Gastroesophageal sphincter (tissue), 4 donors: Measurements from ENCODE around the gene TNFRSF19. TPM values are rescaled to one million over a fixed set of nuclear protein-coding genes. Genes with fewer than 3 reads are reported as not detected.

Source experiments
- ATAC-seq: fragments of 150-250 bp; one replicate; pipeline ENCODE4 v1.9.1; 2016; ENCODE audit warnings: mild to moderate bottlenecking, moderate library complexity
- H3K27ac ChIP-seq, 4 donors: fragments of 200-600 bp; sonication (generic) in 3 of 4; 1 replicate in 3 of 4; 2 replicates in 1 of 4; pipeline ENCODE4 v1.5.1; 2016 to 2019
- H3K27me3 ChIP-seq: fragments of 200-600 bp; sonication (generic); one replicate; pipeline ENCODE4 v1.5.1; 2019
- H3K36me3 ChIP-seq, 2 donors: fragments of 200-600 bp; sonication (generic); one replicate each; pipeline ENCODE4 v1.5.1; 2019; ENCODE audit warnings: control low read depth in 1 of 2
- H3K4me1 ChIP-seq, 3 donors: fragments of 200-600 bp; sonication (generic); 1 replicate in 2 of 3; 2 replicates in 1 of 3; pipeline ENCODE4 v1.5.1; 2016 to 2019; ENCODE audit warnings: control low read depth in 2 of 3
- H3K4me3 ChIP-seq, 2 donors: fragments of 200-600 bp; sonication (generic); one replicate each; pipeline ENCODE4 v1.5.1; 2019; ENCODE audit warnings: mild to moderate bottlenecking in 1 of 2, moderate library complexity in 1 of 2
- H3K9me3 ChIP-seq, 3 donors: fragments of 200-600 bp; sonication (generic); one replicate each; pipeline ENCODE4 v1.5.1; 2017 to 2019; ENCODE audit warnings: control low read depth in 2 of 3
- EP300 ChIP-seq: sonication (generic); formaldehyde crosslinking; IDR thresholded peaks from one replicate; pipeline ENCODE4 v1.6.1; 2017; ENCODE audit warnings: antibody characterized with exemption, mild to moderate bottlenecking
- POLR2A ChIP-seq, 2 donors: fragments of 450-650 bp; IDR thresholded peaks; one replicate each; pipeline ENCODE4 v1.6.1; 2017; ENCODE audit warnings: antibody characterized with exemption in 2 of 2, mild to moderate bottlenecking in 2 of 2, moderate library complexity in 1 of 2
- POLR2AphosphoS5 ChIP-seq: sonication (generic); formaldehyde crosslinking; IDR thresholded peaks from one replicate; pipeline ENCODE4 v1.6.1; 2017; ENCODE audit warnings: antibody characterized with exemption
- WGBS, 2 donors: methylation state at CpG; one replicate each; pipeline ENCODE4 v1.1.5; 2018; ENCODE audit warnings: low coverage in 1 of 2; 5-methylcytosine and 5-hydroxymethylcytosine counted together
- total RNA-seq, 4 donors: library from RNA; depleted of rRNA; stranded (reverse); fragments of >200 nt; gene quantifications; one replicate each; pipeline ENCODE4 v1.1.0, GENCODE V29; 2016
- TF ChIP-seq, protein P1 (sequence below), 4 experiments: fragments of 200-600 bp in 2 of 4; fragments of 450-650 bp in 2 of 4; sonication (generic) in 1 of 4; IDR thresholded peaks; one replicate each; pipeline ENCODE4 v1.5.1; 2017 to 2019; ENCODE audit warnings: antibody characterized with exemption in 4 of 4, mild to moderate bottlenecking in 2 of 4, moderate library complexity in 2 of 4

TNFRSF19 gene
- total RNA-seq, 4 donors from 2014 or later, result 4.1 to 14.7 (median 8.2) TPM

DNA sequence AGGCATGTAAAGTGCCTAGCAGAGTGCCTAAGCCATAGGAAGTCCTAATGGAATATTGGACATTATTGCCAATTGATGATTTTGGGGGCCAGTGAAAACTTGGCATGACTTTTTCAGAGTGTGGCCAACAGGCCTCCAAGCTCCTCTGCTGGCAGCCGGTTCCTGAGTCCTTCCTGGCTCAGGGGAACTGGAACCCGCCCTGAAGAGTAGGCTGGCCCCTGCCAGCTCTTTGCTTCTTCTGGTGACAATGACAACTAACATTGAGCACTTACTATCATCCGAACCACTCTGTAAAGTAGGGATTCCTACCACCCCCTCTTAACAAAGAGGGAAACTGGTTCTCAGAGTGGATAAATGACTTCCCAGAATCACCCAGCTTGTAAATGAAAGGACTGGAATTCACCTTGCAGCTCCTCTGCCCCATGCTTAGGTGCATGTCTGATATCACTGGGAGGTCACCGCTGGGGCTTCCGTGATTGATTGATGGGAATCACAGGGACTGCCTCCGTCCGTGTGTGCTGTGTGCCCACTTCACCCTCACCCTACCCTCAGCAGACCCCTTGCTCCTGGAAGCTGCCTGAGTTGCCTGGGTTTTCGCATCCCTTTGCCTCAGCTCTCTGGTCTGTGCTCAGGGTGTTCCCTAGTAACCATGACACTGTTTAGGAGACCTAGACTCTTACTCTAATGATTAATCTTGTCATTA lies 50.6 kb downstream of the TNFRSF19 start:
- TF ChIP-seq POLR2A (IDR thresholded peaks at IDR 0.05) (no peak), POLR2AphosphoS5 (no peak), EP300 (no peak)
- TF ChIP-seq, protein P1, sequence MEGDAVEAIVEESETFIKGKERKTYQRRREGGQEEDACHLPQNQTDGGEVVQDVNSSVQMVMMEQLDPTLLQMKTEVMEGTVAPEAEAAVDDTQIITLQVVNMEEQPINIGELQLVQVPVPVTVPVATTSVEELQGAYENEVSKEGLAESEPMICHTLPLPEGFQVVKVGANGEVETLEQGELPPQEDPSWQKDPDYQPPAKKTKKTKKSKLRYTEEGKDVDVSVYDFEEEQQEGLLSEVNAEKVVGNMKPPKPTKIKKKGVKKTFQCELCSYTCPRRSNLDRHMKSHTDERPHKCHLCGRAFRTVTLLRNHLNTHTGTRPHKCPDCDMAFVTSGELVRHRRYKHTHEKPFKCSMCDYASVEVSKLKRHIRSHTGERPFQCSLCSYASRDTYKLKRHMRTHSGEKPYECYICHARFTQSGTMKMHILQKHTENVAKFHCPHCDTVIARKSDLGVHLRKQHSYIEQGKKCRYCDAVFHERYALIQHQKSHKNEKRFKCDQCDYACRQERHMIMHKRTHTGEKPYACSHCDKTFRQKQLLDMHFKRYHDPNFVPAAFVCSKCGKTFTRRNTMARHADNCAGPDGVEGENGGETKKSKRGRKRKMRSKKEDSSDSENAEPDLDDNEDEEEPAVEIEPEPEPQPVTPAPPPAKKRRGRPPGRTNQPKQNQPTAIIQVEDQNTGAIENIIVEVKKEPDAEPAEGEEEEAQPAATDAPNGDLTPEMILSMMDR (IDR thresholded peaks at IDR 0.05), result no peak
- WGBS, 2 donors, result 63 to 69% methylated on average over 6 to 7 of the region's 8 CpGs
- peaks cover 0 to 9% of the 10 kb centered on the region in 2 donors for H3K36me3 ChIP-seq
- H3K4me1 ChIP-seq, result peaks cover 0 to 15% (median 0%) of the 10 kb centered on the region in 3 donors
- H3K4me3 ChIP-seq, result no peak overlapping the region
- no peak for ATAC-seq
- H3K27ac ChIP-seq, result peak overlapping the region in 3 of 4 donors; percentile 21 to 44 (median 33)
- H3K27me3 ChIP-seq, result no peaks in the 10 kb centered on the region
- H3K9me3 ChIP-seq, result no peaks in the 10 kb centered on the region

DNA sequence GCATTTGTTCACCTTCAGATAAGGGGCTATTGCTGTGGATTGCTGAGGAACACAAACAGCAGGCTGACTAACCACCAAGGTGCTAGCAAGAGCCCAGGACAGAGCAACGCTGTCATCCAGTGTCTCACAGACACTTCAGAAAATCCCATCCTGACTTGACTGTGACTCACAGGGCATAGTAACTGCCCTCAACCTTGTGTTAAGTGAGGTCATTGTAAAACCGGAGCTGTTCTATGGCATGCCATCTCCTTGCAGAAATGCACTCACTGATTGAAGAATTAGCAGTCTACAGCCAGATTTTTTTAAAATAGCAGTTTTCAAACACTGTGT lies 51.1 kb downstream of the TNFRSF19 start:
- TF ChIP-seq POLR2AphosphoS5, result peak; percentile 51
- TF ChIP-seq, protein P1 (IDR thresholded peaks at IDR 0.05), result no peak
- Histone ChIP-seq H3K9me3 (no peaks in the 10 kb centered on the region), H3K36me3 (peaks cover 0 to 9% of the 10 kb centered on the region in 2 donors), H3K4me3 (no peak overlapping the region), H3K27me3 (no peaks in the 10 kb centered on the region), H3K4me1 (peaks cover 0 to 15% (median 0%) of the 10 kb centered on the region in 3 donors), H3K27ac (peak overlapping the region in 3 of 4 donors; percentile 21 to 44 (median 33))
- no peak for ATAC-seq
- WGBS, 2 donors, result 13 to 15% methylated on average over 1 to 2 of the region's 2 CpGs

DNA sequence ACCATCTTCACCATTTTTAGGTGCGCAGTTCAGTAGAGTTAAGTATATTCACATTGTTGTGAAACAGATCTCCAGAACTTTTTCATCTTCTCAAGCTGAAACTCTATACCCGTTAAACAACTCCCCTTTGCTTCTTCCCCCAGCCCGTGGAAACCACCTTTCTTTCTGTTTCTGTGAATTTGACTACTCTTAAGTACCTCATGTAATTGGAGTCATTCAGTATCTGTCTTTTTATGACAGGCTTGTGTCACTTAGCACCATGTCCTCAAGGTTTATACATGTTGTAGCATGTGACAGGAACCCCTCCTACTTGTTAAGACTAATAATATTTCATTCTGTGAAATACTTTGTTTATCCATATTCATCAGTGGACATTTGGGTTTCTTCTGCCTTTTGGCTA lies 52.8 kb downstream of the TNFRSF19 start:
- Histone ChIP-seq H3K4me3 (no peak overlapping the region), H3K4me1 (peaks cover 0 to 25% (median 0%) of the 10 kb centered on the region in 3 donors), H3K27me3 (no peaks in the 10 kb centered on the region), H3K9me3 (no peaks in the 10 kb centered on the region), H3K27ac (no peak overlapping the region), H3K36me3 (no peaks in the 10 kb centered on the region)
- 92 to 93% methylated on average over 3 of the region's 3 CpGs for WGBS, 2 donors
- ATAC-seq, result no peak
- TF ChIP-seq POLR2A (IDR thresholded peaks at IDR 0.05) (no peak), EP300 (no peak), POLR2AphosphoS5 (no peak)
- TF ChIP-seq, protein P1 (IDR thresholded peaks at IDR 0.05), result no peak

DNA sequence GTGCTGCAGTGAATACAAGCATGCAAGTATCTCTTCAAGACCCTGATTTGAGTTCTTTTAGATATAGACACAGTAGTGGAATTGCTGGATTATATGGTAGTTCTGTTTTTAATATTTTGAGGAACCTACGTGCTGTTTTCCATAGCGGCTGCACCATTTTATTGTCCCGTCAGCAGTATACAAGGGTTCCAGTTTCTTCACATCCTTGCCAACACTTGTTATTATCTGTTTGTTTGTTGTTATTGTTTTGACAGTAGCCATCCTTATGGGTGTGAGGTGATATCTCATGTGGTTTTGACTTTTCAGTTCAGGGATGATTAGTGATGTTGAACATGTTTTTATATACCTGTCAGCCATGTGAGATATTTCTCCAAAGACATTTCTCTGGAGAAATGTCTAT lies 53.2 kb downstream of the TNFRSF19 start:
- WGBS, 2 donors, result 84 to 93% methylated on average over 3 of the region's 3 CpGs
- H3K27ac ChIP-seq, result no peak overlapping the region
- ATAC-seq, result no peak
- H3K36me3 ChIP-seq, result no peaks in the 10 kb centered on the region
- H3K9me3 ChIP-seq, result no peaks in the 10 kb centered on the region
- TF ChIP-seq, protein P1 (IDR thresholded peaks at IDR 0.05), result no peak
- TF ChIP-seq POLR2AphosphoS5, result no peak
- no peak for TF ChIP-seq POLR2A (IDR thresholded peaks at IDR 0.05)
- no peak for TF ChIP-seq EP300
- no peaks in the 10 kb centered on the region for H3K27me3 ChIP-seq
- H3K4me3 ChIP-seq, result no peak overlapping the region
- peaks cover 0 to 25% (median 0%) of the 10 kb centered on the region in 3 donors for H3K4me1 ChIP-seq

DNA sequence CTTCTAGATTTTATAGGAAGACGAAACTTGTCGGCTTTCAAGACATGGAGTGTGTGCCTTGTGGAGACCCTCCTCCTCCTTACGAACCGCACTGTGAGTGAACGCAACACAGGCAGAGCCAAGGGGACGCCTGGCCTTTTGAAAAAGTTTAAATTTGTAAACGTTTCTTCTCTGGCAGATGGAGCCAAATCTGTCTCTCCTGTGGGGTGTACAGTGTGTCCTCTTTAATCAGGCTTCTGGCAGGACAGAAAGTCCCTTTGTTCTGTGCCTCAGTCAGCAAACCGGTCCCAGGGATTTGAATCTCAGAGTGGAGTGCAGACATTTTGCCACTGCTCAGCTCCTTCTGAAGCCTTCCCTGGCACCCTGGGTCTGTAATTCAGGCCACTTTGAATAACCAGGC lies 56.5 kb downstream of the TNFRSF19 start:
- no peak for ATAC-seq
- Histone ChIP-seq H3K27me3 (no peaks in the 10 kb centered on the region), H3K36me3 (no peaks in the 10 kb centered on the region), H3K4me1 (peaks cover 0 to 22% (median 0%) of the 10 kb centered on the region in 3 donors), H3K9me3 (no peaks in the 10 kb centered on the region), H3K27ac (peak overlapping the region in 2 of 4 donors; percentile 27 to 64), H3K4me3 (no peak overlapping the region)
- TF ChIP-seq EP300, result no peak
- TF ChIP-seq, protein P1 (IDR thresholded peaks at IDR 0.05), result no peak
- no peak for TF ChIP-seq POLR2A (IDR thresholded peaks at IDR 0.05)
- no peak for TF ChIP-seq POLR2AphosphoS5
- 64 to 72% methylated on average over 7 to 8 of the region's 8 CpGs for WGBS, 2 donors
